DND-41 (cell line): ENCODE results near the gene HECW1.

ENCODE experiments used
- CTCF ChIP-seq: IDR thresholded peaks from 2 replicates; pipeline ENCODE4 v1.5.1; 2012; ENCODE audit warnings: borderline replicate concordance, low read length, moderate library complexity, mild to moderate bottlenecking; ENCODE audit not compliant: poor library complexity, severe bottlenecking; ENCODE audit errors: extremely low read depth
- EZH2 ChIP-seq: IDR thresholded peaks from 3 replicates; pipeline ENCODE4 v1.6.1; 2012; ENCODE audit warnings: borderline replicate concordance, low read depth, mild to moderate bottlenecking, moderate library complexity, low read length, inconsistent platforms; ENCODE audit not compliant: severe bottlenecking

- TF ChIP-seq CTCF (no peak), EZH2 (no peak)
Observed at GRCh38 chr7:43204081-43204480, 91.6 kb downstream of the HECW1 start.
